GM23248 (cell line): ENCODE results near the gene BAIAP2L2. TPM values are rescaled to one million over a fixed set of nuclear protein-coding genes. Genes with fewer than 3 reads are reported as not detected.

Experiments used
- DNase-seq: peaks from one replicate; pipeline ENCODE4 v3.0.0-alpha.2; 2015
- H2AFZ ChIP-seq: fragments of 200-600 bp; sonication (generic); 2 replicates; pipeline ENCODE4 v1.6.1; 2016; ENCODE audit warnings: antibody characterized with exemption
- H3F3A ChIP-seq: fragments of 200-600 bp; sonication (generic); 2 replicates; pipeline ENCODE4 v1.6.1; 2016; ENCODE audit warnings: mild to moderate bottlenecking, antibody characterized with exemption, mixed run types; ENCODE audit not compliant: insufficient read depth
- H3K27ac ChIP-seq: fragments of 200-600 bp; sonication (generic); 2 replicates; pipeline ENCODE4 v1.5.1; 2016; ENCODE audit warnings: mild to moderate bottlenecking
- H3K27me3 ChIP-seq: fragments of 200-600 bp; sonication (generic); replicated peaks from 2 replicates; pipeline ENCODE4 v1.6.1; 2016; ENCODE audit warnings: mild to moderate bottlenecking; ENCODE audit not compliant: insufficient read depth
- H3K36me3 ChIP-seq: fragments of 200-600 bp; sonication (generic); 2 replicates; pipeline ENCODE4 v1.6.1; 2016; ENCODE audit warnings: low read depth, mild to moderate bottlenecking
- H3K4me1 ChIP-seq: fragments of 200-600 bp; sonication (generic); 2 replicates; pipeline ENCODE4 v1.6.1; 2016; ENCODE audit warnings: mild to moderate bottlenecking; ENCODE audit not compliant: insufficient read depth
- H3K4me2 ChIP-seq: fragments of 200-600 bp; sonication (generic); one replicate; pipeline ENCODE4 v1.6.1; 2016; ENCODE audit warnings: mild to moderate bottlenecking; ENCODE audit not compliant: unreplicated experiment
- H3K4me3 ChIP-seq: fragments of 200-600 bp; sonication (generic); 2 replicates; pipeline ENCODE4 v1.5.1; 2016; ENCODE audit warnings: mild to moderate bottlenecking
- H3K79me2 ChIP-seq: fragments of 200-600 bp; sonication (generic); 2 replicates; pipeline ENCODE4 v1.6.1; 2016; ENCODE audit warnings: mild to moderate bottlenecking; ENCODE audit not compliant: insufficient read depth
- H3K9ac ChIP-seq: fragments of 200-600 bp; sonication (generic); 2 replicates; pipeline ENCODE4 v1.6.1; 2016; ENCODE audit warnings: mild to moderate bottlenecking
- H3K9me2 ChIP-seq: fragments of 200-600 bp; sonication (generic); 2 replicates; pipeline ENCODE4 v1.6.1; 2016; ENCODE audit warnings: mixed run types, mild to moderate bottlenecking, moderate library complexity; ENCODE audit not compliant: insufficient read depth
- H3K9me3 ChIP-seq: fragments of 200-600 bp; sonication (generic); one replicate; pipeline ENCODE4 v1.6.1; 2017; ENCODE audit warnings: low read depth
- H4K20me1 ChIP-seq: fragments of 200-600 bp; sonication (generic); 2 replicates; pipeline ENCODE4 v1.6.0; 2016; ENCODE audit not compliant: insufficient read depth
- EZH2 ChIP-seq: fragments of 200-600 bp; sonication (generic); IDR thresholded peaks from 2 replicates; pipeline ENCODE4 v1.6.1; 2018; ENCODE audit warnings: antibody characterized with exemption, mild to moderate bottlenecking; ENCODE audit not compliant: insufficient read depth, poor library complexity, severe bottlenecking
- EZH2phosphoT487 ChIP-seq: fragments of 200-600 bp; sonication (generic); IDR thresholded peaks from 2 replicates; pipeline ENCODE4 v1.6.1; 2018; ENCODE audit warnings: antibody characterized with exemption, moderate library complexity, mild to moderate bottlenecking, low read depth; ENCODE audit not compliant: insufficient read depth
- WGBS, 2 experiments: methylation state at CpG; one replicate each; pipeline ENCODE4 v1.1.6; 2015 to 2017; ENCODE audit warnings: low lambda C conversion rate in 2 of 2, low coverage in 1 of 2; ENCODE audit errors: missing lambda C conversion rate in 2 of 2; 5-methylcytosine and 5-hydroxymethylcytosine counted together
- in situ Hi-C: fragments of 300-500 bp; cut with MboI; formaldehyde crosslinking; loops from 2 replicates; pipeline ENCODE4 v1.15.0; 2020
- polyA plus RNA-seq: library from polyadenylated mRNA; unstranded; fragments of >200 nt; fragmentation: Nextera tagmentation; extraction: Ambion mirVana; gene quantifications from 2 replicates; pipeline ENCODE4 v1.2.1, GENCODE V29; 2016
- total RNA-seq: library from RNA; depleted of rRNA; stranded (reverse); fragments of >200 nt; shearing (Covaris generic); gene quantifications from 2 replicates; pipeline ENCODE4 v1.2.3, GENCODE V29; 2014

The BAIAP2L2 gene
- total and polyA plus RNA-seq, 2 experiments from 2014 or later: 12.6 to 13.4 TPM

DNA sequence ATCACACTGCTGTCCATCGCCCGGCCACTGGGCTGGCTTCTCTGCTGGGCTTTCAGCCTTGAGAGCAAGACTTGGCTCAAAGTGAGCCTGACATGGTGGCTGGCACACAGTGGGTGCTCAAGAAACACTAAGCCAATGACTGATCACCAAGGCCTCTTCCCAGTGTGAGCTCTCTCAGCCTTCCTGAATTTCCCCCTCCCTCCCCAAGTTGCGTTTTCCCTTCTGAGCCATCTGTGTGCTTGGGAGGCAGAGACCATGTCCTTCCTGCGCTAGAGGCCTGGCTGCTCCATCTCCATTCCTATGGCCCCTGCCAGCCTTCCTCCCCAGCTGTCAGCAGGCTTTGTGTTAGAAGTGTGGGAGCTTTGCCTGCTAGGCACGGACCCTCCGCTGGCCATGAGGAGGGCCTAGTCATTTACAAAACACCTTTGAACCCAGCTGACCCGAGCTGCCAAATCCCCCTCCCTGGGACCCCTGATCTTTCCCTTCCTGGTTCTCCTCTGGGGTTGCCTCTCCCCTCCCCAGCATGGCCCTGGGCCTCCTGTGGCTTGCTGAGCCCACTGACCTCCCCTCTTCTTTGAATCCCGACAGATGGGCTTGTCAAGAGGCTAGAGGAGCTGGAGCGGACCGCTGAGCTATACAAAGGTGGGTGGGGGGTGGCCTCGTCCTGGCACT is 40.1 kb downstream of the BAIAP2L2 start:
- 85 to 90% methylated on average over 11 of the region's 11 CpGs for WGBS, 2 experiments
- in situ Hi-C loops: no loop called here
- Histone ChIP-seq H3K9me2 (no peaks in the 10 kb centered on the region), H3K4me2 (no peak overlapping the region), H3K27me3 (no peaks in the 10 kb centered on the region), H2AFZ (no peak overlapping the region), H3K36me3 (no peaks in the 10 kb centered on the region), H3K4me1 (no peaks in the 10 kb centered on the region), H4K20me1 (no peaks in the 10 kb centered on the region), H3K27ac (no peak overlapping the region), H3K9me3 (no peaks in the 10 kb centered on the region), H3K4me3 (no peak overlapping the region), H3F3A (no peaks in the 10 kb centered on the region), H3K9ac (no peak overlapping the region), H3K79me2 (no peaks in the 10 kb centered on the region)
- no peak for TF ChIP-seq EZH2
- no peak for TF ChIP-seq EZH2phosphoT487
- DNase-seq: no peak

DNA sequence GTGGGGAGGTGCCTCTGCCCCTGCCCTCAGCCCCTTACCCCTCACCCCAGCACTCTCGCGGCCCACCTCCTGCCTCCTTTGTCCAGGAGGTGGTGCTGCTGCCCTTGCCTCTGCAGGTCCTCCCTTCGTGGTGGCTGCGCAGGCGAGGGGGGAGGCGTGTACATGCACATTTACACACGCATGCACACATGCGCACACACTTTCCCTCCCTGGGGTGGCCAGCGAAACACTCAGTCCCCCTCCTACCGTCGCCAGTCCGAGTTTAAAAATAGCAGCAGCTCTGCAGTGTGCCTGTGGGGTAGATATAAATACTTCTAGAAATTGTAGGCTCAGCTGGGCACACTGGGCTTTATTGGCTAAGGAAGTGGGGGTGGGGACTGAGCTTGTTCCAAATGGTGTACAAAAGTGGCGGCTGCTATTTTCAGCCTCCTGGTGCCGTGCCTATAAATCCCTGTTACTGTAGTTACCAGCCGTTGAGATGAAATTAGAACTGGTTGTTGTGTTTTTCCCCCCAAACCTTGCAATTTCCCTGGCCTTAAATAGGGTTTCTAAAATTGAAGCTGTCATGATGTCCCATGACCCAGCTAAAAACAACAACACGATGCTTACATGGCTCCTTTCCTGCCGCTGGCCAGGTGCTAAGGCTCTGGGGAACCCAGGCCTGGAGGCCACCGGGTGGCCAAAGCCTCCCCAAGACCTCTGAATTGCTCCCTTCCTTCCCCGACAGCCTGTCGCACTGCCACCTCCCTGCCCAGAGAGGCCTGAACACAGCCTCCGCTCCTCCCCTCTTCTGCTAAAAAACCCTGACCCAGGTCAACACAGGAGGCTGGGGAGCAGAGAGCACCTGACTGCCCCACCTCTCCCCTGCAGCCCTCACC is 40.9 kb downstream of the BAIAP2L2 start:
- no peaks in the 10 kb centered on the region for H3K79me2 ChIP-seq
- H3K27me3 ChIP-seq: no peaks in the 10 kb centered on the region
- no peak overlapping the region for H3K27ac ChIP-seq
- no peaks in the 10 kb centered on the region for H4K20me1 ChIP-seq
- TF ChIP-seq EZH2 (no peak), EZH2phosphoT487 (no peak)
- peak; percentile 21 for DNase-seq
- in situ Hi-C loops: no loop called here
- no peaks in the 10 kb centered on the region for H3K36me3 ChIP-seq
- H2AFZ ChIP-seq: no peak overlapping the region
- H3K4me1 ChIP-seq: no peaks in the 10 kb centered on the region
- H3K9me2 ChIP-seq: no peaks in the 10 kb centered on the region
- WGBS, 2 experiments: 85 to 88% methylated on average over 17 to 21 of the region's 21 CpGs
- H3K9ac ChIP-seq: no peak overlapping the region
- H3K9me3 ChIP-seq: no peaks in the 10 kb centered on the region
- H3K4me2 ChIP-seq: no peak overlapping the region
- H3K4me3 ChIP-seq: no peak overlapping the region
- H3F3A ChIP-seq: no peaks in the 10 kb centered on the region

GRCh38 chr22:38068641-38069371 is 41.7 kb downstream of the BAIAP2L2 start:
- no peaks in the 10 kb centered on the region for H4K20me1 ChIP-seq
- H3K9me3 ChIP-seq: no peaks in the 10 kb centered on the region
- no peak overlapping the region for H3K4me3 ChIP-seq
- no peaks in the 10 kb centered on the region for H3K79me2 ChIP-seq
- no peaks in the 10 kb centered on the region for H3K27me3 ChIP-seq
- H2AFZ ChIP-seq: no peak overlapping the region
- WGBS, 2 experiments: 88% methylated on average over 12 to 13 of the region's 13 CpGs
- H3F3A ChIP-seq: no peaks in the 10 kb centered on the region
- no peak for DNase-seq
- TF ChIP-seq EZH2: no peak
- no peak for TF ChIP-seq EZH2phosphoT487
- no peak overlapping the region for H3K9ac ChIP-seq
- no peaks in the 10 kb centered on the region for H3K9me2 ChIP-seq
- in situ Hi-C loops: no loop called here
- no peaks in the 10 kb centered on the region for H3K4me1 ChIP-seq
- H3K27ac ChIP-seq: no peak overlapping the region
- H3K36me3 ChIP-seq: no peaks in the 10 kb centered on the region
- no peak overlapping the region for H3K4me2 ChIP-seq

DNA sequence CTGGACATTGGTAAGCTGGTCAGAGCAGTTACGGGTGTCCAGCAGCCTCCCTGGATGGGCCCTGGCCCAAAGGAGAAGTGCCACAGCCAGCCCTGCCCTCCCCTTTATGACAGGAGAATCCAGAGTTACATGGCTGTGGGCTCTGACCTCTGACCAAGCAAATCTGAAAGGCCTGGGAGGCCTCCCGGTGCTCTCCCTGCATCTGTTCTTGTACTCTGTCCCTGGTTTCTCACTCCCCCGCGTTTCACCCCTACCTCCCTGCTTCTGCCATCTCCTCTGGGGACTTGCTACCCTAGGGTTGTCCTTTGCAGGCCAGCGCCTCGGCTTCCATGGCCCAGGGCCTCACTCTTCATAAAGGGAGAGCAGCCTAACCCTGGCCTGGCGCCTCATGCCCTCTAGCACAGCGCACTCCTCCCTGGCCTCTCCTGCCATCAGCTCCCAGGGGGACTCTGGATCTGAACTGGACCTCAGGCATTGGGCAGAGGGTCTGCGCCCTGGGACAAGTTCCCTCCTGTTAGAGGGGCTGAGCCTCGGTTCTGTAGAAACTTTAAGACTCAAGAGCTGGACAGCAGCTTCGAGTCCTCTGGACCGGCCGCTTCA is 42.6 kb downstream of the BAIAP2L2 start:
- no peak overlapping the region for H3K4me2 ChIP-seq

More for the DNA sequence above, 42.6 kb downstream of the BAIAP2L2 start:
- Histone ChIP-seq H3K79me2 (no peaks in the 10 kb centered on the region), H3K9me3 (no peaks in the 10 kb centered on the region), H3F3A (no peaks in the 10 kb centered on the region), H3K27me3 (no peaks in the 10 kb centered on the region), H3K9me2 (no peaks in the 10 kb centered on the region), H4K20me1 (no peaks in the 10 kb centered on the region), H3K36me3 (no peaks in the 10 kb centered on the region), H2AFZ (no peak overlapping the region), H3K27ac (no peak overlapping the region), H3K4me1 (no peaks in the 10 kb centered on the region), H3K4me3 (no peak overlapping the region), H3K9ac (no peak overlapping the region)
- in situ Hi-C loops: no loop called here
- DNase-seq: no peak
- TF ChIP-seq EZH2 (no peak), EZH2phosphoT487 (no peak)
- 84 to 86% methylated on average over 13 of the region's 13 CpGs for WGBS, 2 experiments
